ENCODE results near the gene ORM1.
"Not testable (repeated sequence)": the region's sequence is repeated elsewhere in the genome, so short reads cannot be mapped to it uniquely, and the experiment has no call there.

Gene ORM1

GRCh38 chr9:114308361-114308950 lies 14.4 kb upstream of the ORM1 start:
- no peak for DNase-seq (ENCODE audit: low read depth)

- no peak for DNase-seq (ENCODE audit: low read depth)
Measured at GRCh38 chr9:114309096-114309495, 13.8 kb upstream of the ORM1 start.

- no peak for DNase-seq (ENCODE audit: low read depth)
Measured at GRCh38 chr9:114310471-114311450, 12.1 kb upstream of the ORM1 start.

GRCh38 chr9:114311571-114312512 lies 11.1 kb upstream of the ORM1 start:
- DNase-seq (ENCODE audit: low read depth) = no peak

GRCh38 chr9:114312513-114312875 lies 10.4 kb upstream of the ORM1 start:
- DNase-seq (ENCODE audit: low read depth) = no peak

- DNase-seq (ENCODE audit: low read depth) = no peak
Measured at GRCh38 chr9:114313186-114313585, 9.7 kb upstream of the ORM1 start.

GRCh38 chr9:114314256-114314867 lies 8.5 kb upstream of the ORM1 start:
- DNase-seq (ENCODE audit: low read depth) = no peak

GRCh38 chr9:114314881-114315722 lies 7.8 kb upstream of the ORM1 start:
- no peak for DNase-seq (ENCODE audit: low read depth)

- no peak for DNase-seq (ENCODE audit: low read depth)
Measured at GRCh38 chr9:114315723-114316363, 7.1 kb upstream of the ORM1 start.

- DNase-seq (ENCODE audit: low read depth) = no peak
Measured at GRCh38 chr9:114316605-114317230, 6.2 kb upstream of the ORM1 start.

- no peak for DNase-seq (ENCODE audit: low read depth)
Measured at GRCh38 chr9:114317665-114318357, 5.1 kb upstream of the ORM1 start.

GRCh38 chr9:114318416-114318815 lies 4.5 kb upstream of the ORM1 start:
- no peak for DNase-seq (ENCODE audit: low read depth)

- no peak for DNase-seq (ENCODE audit: low read depth)
Measured at GRCh38 chr9:114319147-114319546, 3.8 kb upstream of the ORM1 start.

- not testable (repeated sequence) for DNase-seq (ENCODE audit: low read depth)
Measured at GRCh38 chr9:114320710-114321109, 2.2 kb upstream of the ORM1 start.

- DNase-seq (ENCODE audit: low read depth) = no peak
Measured at GRCh38 chr9:114321759-114322158, 1.1 kb upstream of the ORM1 start.

- not testable (repeated sequence) for DNase-seq (ENCODE audit: low read depth)
Measured at GRCh38 chr9:114322160-114322818, 609 bp upstream of the ORM1 start.

GRCh38 chr9:114323849-114324248 lies 951 bp downstream of the ORM1 start:
- DNase-seq (ENCODE audit: low read depth) = not testable (repeated sequence)

GRCh38 chr9:114324492-114324891 lies 1.6 kb downstream of the ORM1 start:
- DNase-seq (ENCODE audit: low read depth) = no peak

GRCh38 chr9:114324965-114325364 lies 2.1 kb downstream of the ORM1 start:
- not testable (repeated sequence) for DNase-seq (ENCODE audit: low read depth)

Measured in stimulated activated CD8-positive, alpha-beta memory T cell treated with anti-CD3 and anti-CD28 coated beads, Interleukin-12 subunit alpha, Interleukin-12 subunit beta, amount 100 ng/mL, for 4 hours (primary cell).